ENCODE data around the gene MZT2B. TPM values are rescaled to one million over a fixed set of nuclear protein-coding genes. Genes with fewer than 3 reads are reported as not detected.
"Not testable (repeated sequence)": the region's sequence is repeated elsewhere in the genome, so short reads cannot be mapped to it uniquely, and the experiment has no call there.

Gene MZT2B
- total RNA-seq, 1 experiment from 2014 or later = 408 TPM

GRCh38 chr2:130152136-130152815 is 29.8 kb upstream of the MZT2B start:
- H3K27me3 ChIP-seq (replicated peaks; ENCODE audit: control insufficient read depth, insufficient read depth, low read length); intact Hi-C loops (cut with micrococcal nuclease; ENCODE audit: unreplicated experiment); POLR2A ChIA-PET: not testable (repeated sequence)

GRCh38 chr2:130152816-130153595 is 29.1 kb upstream of the MZT2B start:
- H3K27me3 Mint-ChIP-seq (ENCODE audit: insufficient read depth, unreplicated experiment) = no peaks in the 10 kb centered on the region
- Histone ChIP-seq H3K36me3 (ENCODE audit: control insufficient read depth, insufficient read depth, low read length) (no peaks in the 10 kb centered on the region), H3K4me3 (ENCODE audit: low read depth, low read length) (no peak overlapping the region), H3K9me3 (no peaks in the 10 kb centered on the region), H3K4me1 (no peaks in the 10 kb centered on the region), H3K27me3 (replicated peaks; ENCODE audit: control insufficient read depth, insufficient read depth, low read length) (no peaks in the 10 kb centered on the region)
- H3K27ac Mint-ChIP-seq (ENCODE audit: unreplicated experiment) = no peak overlapping the region
- no peak for DNase-seq
- peaks cover 50% of the 10 kb centered on the region for H3K36me3 Mint-ChIP-seq (ENCODE audit: insufficient read depth, unreplicated experiment)
- no peaks in the 10 kb centered on the region for H3K9me3 Mint-ChIP-seq (ENCODE audit: unreplicated experiment)
- BruUV-seq (replicated peaks) = no TSS peak
- ChIA-PET CTCF (no interaction called here), POLR2A (no interaction called here)
- H3K4me1 Mint-ChIP-seq (ENCODE audit: low read depth, unreplicated experiment) = no peaks in the 10 kb centered on the region
- TF ChIP-seq CTCF (IDR thresholded peaks at IDR 0.05; ENCODE audit: insufficient read depth in 1 of 2, low read depth in 1 of 2, low read length in 1 of 2, severe bottlenecking in 1 of 2, unreplicated experiment in 1 of 2) = no peak
- intact Hi-C loops (cut with micrococcal nuclease; ENCODE audit: unreplicated experiment) = no loop called here
- H3K4me3 Mint-ChIP-seq (ENCODE audit: unreplicated experiment) = no peak overlapping the region

More at GRCh38 chr2:130152136-130152815, 29.8 kb upstream of the MZT2B start:
- H3K27me3 Mint-ChIP-seq (ENCODE audit: insufficient read depth, unreplicated experiment); H3K9me3 ChIP-seq; H3K9me3 Mint-ChIP-seq (ENCODE audit: unreplicated experiment); H3K4me3 Mint-ChIP-seq (ENCODE audit: unreplicated experiment); H3K4me1 Mint-ChIP-seq (ENCODE audit: low read depth, unreplicated experiment); H3K4me1 ChIP-seq; DNase-seq; H3K36me3 ChIP-seq (ENCODE audit: control insufficient read depth, insufficient read depth, low read length); CTCF ChIA-PET; BruUV-seq (replicated peaks); H3K27ac Mint-ChIP-seq (ENCODE audit: unreplicated experiment); H3K4me3 ChIP-seq (ENCODE audit: low read depth, low read length): not testable (repeated sequence)
- peaks cover 47% of the 10 kb centered on the region for H3K36me3 Mint-ChIP-seq (ENCODE audit: insufficient read depth, unreplicated experiment)

GRCh38 chr2:130153721-130154422 is 28.2 kb upstream of the MZT2B start:
- H3K9me3 ChIP-seq, POLR2A ChIA-PET: not testable (repeated sequence)

GRCh38 chr2:130154423-130154770 is 27.7 kb upstream of the MZT2B start:
- H3K4me1 Mint-ChIP-seq (ENCODE audit: low read depth, unreplicated experiment); intact Hi-C loops (cut with micrococcal nuclease; ENCODE audit: unreplicated experiment); H3K27ac Mint-ChIP-seq (ENCODE audit: unreplicated experiment); H3K36me3 ChIP-seq (ENCODE audit: control insufficient read depth, insufficient read depth, low read length); H3K27me3 Mint-ChIP-seq (ENCODE audit: insufficient read depth, unreplicated experiment); H3K4me3 ChIP-seq (ENCODE audit: low read depth, low read length); H3K4me1 ChIP-seq; CTCF ChIA-PET; BruUV-seq (replicated peaks); H3K4me3 Mint-ChIP-seq (ENCODE audit: unreplicated experiment); H3K9me3 ChIP-seq; POLR2A ChIA-PET; DNase-seq; H3K9me3 Mint-ChIP-seq (ENCODE audit: unreplicated experiment); H3K27me3 ChIP-seq (replicated peaks; ENCODE audit: control insufficient read depth, insufficient read depth, low read length): not testable (repeated sequence)
- H3K36me3 Mint-ChIP-seq (ENCODE audit: insufficient read depth, unreplicated experiment) = peaks cover 58% of the 10 kb centered on the region

More at GRCh38 chr2:130153721-130154422, 28.2 kb upstream of the MZT2B start:
- DNase-seq; H3K36me3 ChIP-seq (ENCODE audit: control insufficient read depth, insufficient read depth, low read length); H3K4me1 Mint-ChIP-seq (ENCODE audit: low read depth, unreplicated experiment); H3K4me3 Mint-ChIP-seq (ENCODE audit: unreplicated experiment); H3K27me3 ChIP-seq (replicated peaks; ENCODE audit: control insufficient read depth, insufficient read depth, low read length); H3K27ac Mint-ChIP-seq (ENCODE audit: unreplicated experiment); BruUV-seq (replicated peaks); H3K9me3 Mint-ChIP-seq (ENCODE audit: unreplicated experiment); CTCF ChIA-PET; H3K27me3 Mint-ChIP-seq (ENCODE audit: insufficient read depth, unreplicated experiment); H3K4me3 ChIP-seq (ENCODE audit: low read depth, low read length); intact Hi-C loops (cut with micrococcal nuclease; ENCODE audit: unreplicated experiment); H3K4me1 ChIP-seq: not testable (repeated sequence)
- peaks cover 53% of the 10 kb centered on the region for H3K36me3 Mint-ChIP-seq (ENCODE audit: insufficient read depth, unreplicated experiment)

All from Caco-2 (cell line).